GM19239 (cell line): ENCODE data around the gene SLC15A1.
A peak's percentile ranks its signal among the peaks of the same experiment; 100 is the strongest.

Experiments used
- DNase-seq: peaks from one replicate; pipeline ENCODE4 v3.0.0; 2011; ENCODE audit warnings: low spot score; ENCODE audit not compliant: insufficient read length
- FAIRE-seq: peaks from 2 replicates; lab custom pipeline; 2011; peaks lifted over from hg19 to GRCh38; lab: Jason Lieb, UNC

The SLC15A1 gene

GRCh38 chr13:98717256-98717655, 35.2 kb downstream of the SLC15A1 start:
- DNase-seq: no peak
- FAIRE-seq: no peak

- FAIRE-seq: no peak
- no peak for DNase-seq
Observed at GRCh38 chr13:98710521-98710920, 42.0 kb downstream of the SLC15A1 start.

- FAIRE-seq: no peak
- DNase-seq: no peak
Observed at GRCh38 chr13:98707281-98707999, 45.0 kb downstream of the SLC15A1 start.

DNA sequence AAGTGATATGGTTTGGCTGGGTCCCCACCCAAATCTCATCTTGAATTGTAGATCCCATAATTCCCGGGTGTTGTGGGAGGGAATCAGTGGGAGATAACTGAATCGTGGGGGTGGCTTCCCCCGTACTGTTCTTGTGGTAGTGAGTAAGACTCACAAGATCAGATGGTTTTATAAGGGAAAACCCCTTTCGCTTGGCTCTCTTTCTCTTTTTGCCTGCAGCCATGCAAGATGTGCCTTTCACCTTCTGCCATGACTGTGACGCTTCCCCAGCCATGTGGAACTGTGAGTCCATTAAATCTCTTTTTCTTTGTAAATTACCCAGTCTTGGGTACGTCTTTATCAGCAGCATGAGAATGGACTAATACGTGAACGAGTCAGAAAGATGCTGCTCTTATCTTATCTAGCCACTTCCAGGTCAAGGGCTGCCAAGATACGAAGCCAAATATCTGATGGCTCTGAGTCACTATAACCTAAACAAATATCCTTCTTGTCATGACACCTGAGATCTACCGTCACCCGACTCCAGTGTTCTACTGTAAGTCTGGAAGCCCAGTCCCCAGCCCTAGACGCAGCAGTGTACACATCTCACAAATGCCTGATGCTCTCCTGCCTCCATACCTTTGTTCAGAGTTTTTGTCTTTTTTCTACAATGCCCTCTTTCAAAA, 45.9 kb downstream of the SLC15A1 start:
- DNase-seq (no peak), FAIRE-seq (peak; percentile 39)

GRCh38 chr13:98697791-98698190, 54.7 kb downstream of the SLC15A1 start:
- FAIRE-seq (no peak), DNase-seq (no peak)

GRCh38 chr13:98693756-98694155, 58.7 kb downstream of the SLC15A1 start:
- FAIRE-seq (no peak), DNase-seq (no peak)

GRCh38 chr13:98691360-98691759, 61.1 kb downstream of the SLC15A1 start:
- FAIRE-seq (no peak), DNase-seq (no peak)

DNA sequence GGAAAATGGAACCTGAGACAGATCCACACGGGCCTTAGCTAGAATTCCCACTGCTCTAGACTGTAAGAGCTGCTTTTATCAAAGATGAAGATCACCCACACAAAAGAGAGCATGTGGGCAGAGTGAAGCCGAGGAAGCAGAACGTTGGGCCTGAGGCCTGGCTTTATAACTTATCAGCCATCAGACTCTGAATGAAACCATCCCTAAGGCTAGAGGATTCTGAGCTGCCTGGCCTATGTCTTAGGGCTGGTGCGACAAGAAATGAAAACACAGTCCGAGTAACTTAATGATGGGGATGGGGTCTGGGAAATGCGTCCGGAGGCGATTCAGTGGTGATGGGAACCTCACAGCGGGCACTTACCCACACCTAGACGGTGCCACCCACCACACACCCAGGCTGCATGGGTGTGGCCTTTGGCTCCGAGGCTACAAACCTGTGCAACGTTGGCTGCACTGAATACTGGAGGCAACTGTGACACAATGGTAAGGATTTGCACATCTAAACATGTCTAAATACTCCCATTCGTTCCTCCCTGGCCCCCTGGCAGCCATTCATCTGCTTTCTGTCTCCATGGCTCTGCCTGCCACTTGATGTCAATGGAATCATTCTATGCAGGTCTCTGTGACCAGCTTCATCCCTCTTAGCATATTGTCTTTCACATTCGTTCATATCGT, 62.0 kb downstream of the SLC15A1 start:
- DNase-seq (no peak), FAIRE-seq (no peak)

DNA sequence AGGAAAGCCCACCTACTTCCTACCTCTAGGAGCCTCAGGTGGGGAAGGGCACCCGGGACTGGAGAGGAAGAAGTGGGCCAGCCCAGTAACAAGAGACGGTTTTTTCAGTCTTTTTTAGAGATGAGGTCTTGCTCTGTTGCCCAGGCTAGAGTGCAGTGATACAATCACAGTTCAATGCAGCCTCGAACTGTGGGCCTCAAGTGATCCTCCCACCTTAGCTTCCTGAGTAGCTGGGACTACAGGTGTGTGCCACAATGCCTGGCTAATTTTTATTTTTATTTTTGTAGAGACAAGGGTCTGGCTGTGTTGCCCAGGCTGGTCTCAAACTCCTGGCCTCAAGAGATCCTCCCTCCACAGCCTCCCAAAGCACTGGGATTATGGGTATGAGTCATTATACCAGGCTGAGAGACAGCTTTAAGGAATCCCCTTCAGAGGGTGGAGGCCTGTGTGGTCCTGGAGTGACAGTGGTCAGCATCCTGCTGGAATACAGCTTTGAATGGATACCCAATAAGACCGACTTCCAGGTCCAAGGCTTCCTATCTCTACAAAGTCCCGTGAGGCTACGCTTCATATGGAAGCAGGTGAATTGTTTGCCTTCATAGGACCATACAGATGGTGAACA, 63.0 kb downstream of the SLC15A1 start:
- DNase-seq (no peak), FAIRE-seq (no peak)

DNA sequence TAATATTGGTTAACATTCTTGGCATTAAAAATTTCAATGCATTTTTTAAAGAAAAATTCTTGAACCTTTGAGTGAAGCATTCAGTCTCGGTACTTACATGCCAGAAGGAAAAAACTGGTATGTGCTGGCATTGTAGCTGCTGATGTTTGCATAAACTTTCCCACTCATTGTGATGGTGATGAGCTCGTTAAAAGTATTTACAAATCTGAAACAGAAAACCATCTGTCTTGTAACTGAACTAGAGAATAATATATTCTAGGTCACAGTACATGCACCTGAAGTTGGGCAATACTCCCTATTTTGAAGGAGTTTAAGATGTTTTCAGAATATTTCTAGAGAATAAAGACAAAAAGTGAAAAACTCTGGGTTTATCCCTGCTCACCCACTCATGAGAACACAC, 64.1 kb downstream of the SLC15A1 start:
- FAIRE-seq (no peak), DNase-seq (no peak)

DNA sequence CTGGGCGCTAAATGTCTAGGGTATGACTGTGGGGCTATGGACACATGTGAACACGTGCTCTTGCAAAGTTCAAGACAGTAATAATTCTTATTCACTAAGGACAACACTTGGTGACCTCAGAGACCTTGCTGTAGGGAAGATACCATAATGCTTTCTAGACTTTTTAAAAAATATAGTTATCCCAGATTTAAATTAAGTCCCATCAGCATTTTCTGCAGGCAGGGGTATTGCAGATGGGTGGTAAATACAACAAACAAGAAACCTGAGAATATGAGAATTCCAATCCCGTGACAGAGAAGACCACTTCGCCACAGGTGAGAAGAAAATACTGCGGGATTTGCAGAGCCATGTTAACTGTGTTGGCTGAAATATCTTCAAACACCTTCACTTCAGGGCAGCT, 65.2 kb downstream of the SLC15A1 start:
- DNase-seq (no peak), FAIRE-seq (no peak)

DNA sequence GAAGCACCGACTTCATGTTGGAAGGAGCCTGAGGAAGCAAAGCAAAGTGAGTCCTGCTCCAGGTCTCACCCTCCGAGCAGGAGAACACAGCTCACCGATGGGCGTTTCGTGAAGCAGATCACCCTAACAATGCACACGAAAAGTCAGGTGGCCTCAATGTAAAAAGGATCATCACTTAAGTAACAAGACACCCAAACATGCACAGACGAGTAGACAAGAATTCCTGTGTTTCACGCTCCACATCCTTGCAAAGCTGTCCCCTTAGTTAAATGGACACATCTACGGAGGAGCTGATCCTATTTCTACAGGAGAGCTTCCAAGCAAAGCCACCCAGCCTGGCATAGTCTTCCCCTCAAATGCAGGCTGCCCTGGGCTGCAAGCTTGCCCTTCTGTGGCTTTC, 66.2 kb downstream of the SLC15A1 start:
- FAIRE-seq (no peak), DNase-seq (no peak)

- no peak for FAIRE-seq
Observed at GRCh38 chr13:98685146-98685545, 67.3 kb downstream of the SLC15A1 start.

DNA sequence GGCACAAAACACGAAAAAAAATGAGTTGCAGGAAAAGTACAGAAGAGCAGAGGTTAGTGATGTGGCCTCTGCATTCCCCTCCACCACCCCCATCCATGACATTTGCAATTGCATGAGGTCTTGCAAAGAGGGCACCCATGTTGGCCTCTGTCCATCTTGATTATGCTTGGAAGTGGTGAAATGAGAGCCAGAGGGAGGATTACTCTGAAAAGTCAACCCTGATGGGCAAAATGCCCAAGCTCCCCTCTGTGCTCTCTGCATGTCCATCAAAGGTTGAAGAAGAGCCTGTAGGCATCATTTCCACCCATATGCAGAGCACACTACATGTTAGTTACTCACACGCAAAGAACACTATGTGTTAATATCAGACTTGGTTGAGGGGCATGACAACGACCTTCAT, 71.4 kb downstream of the SLC15A1 start:
- DNase-seq (no peak), FAIRE-seq (no peak)

More at GRCh38 chr13:98685146-98685545, 67.3 kb downstream of the SLC15A1 start:
- DNase-seq: no peak

DNA sequence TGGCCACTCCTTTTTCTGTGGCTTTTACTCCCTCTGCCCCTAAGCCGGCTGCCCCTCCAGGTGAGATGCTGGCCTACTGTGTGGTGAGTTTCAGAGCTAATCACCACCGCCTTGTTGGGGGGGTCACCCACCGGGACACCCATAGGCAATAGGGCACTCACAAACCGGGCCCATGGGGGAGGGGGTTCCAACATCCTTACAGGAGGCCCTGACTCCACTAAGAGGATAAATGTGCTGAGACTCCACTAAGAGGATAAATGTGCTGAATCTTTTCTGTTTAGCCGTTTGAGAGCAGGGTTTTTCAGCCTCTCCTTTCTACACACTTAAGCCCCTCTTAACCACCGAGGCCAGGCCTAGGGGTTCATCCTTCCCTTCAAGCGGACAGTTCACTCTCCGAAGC, 73.7 kb downstream of the SLC15A1 start:
- no peak for DNase-seq
- FAIRE-seq: no peak

GRCh38 chr13:98677398-98677797, 75.1 kb downstream of the SLC15A1 start:
- FAIRE-seq (no peak), DNase-seq (no peak)

DNA sequence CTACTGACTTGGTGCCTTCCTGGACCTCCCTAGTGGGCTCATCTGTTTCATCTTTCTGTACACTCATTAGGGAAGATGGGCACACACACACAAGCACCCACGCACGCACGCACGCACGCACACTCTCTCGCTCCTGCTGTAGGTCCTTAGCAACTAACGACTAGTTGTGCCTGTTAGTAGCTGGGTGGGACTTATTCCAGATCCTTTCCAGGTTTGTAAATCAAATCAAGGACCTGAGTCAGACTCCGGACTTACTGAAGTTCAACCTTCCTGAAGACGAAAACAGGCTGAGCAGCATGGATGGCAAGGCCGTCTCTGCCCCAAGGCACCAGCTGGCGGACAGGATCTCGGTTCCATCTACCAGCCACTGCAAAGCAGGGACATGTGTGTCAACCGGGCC, 76.2 kb downstream of the SLC15A1 start:
- FAIRE-seq (no peak), DNase-seq (no peak)

GRCh38 chr13:98675837-98676236, 76.6 kb downstream of the SLC15A1 start:
- DNase-seq (no peak), FAIRE-seq (no peak)

DNA sequence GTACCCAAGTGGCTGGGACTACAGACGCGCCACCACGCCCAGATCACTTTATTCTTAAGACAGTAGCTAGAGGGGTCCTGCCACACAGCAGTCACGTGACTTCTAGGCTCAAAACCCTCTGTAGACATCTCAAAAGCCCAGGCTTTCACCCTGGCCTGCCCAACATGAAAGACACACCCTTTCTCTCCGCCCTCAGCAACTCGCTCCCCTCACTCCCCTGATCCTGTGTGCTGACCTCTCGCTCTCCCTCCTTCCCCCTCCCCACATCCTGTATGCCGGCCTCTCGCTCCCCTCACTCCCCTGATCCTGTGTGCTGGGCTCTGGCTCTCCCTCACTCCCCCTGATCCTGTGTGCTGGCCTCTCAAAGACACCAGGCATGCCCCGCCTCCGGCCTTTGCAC, 77.4 kb downstream of the SLC15A1 start:
- no peak for FAIRE-seq
- DNase-seq: no peak

GRCh38 chr13:98672947-98673613, 79.4 kb downstream of the SLC15A1 start:
- FAIRE-seq: peak; percentile 92
- peak; percentile 63 for DNase-seq
